GM12864 (cell line): ENCODE measurements around the gene PSMB10.

ENCODE experiments used
- DNase-seq: peaks from one replicate; pipeline ENCODE4 v3.0.0-alpha.2; 2011; ENCODE audit warnings: low read depth
- H3K4me3 ChIP-seq: 2 replicates; pipeline ENCODE4 v1.5.1; 2011; ENCODE audit warnings: mild to moderate bottlenecking, low read depth, low read length, control low read depth
- TF ChIP-seq, protein P1 (sequence below): IDR thresholded peaks from 2 replicates; pipeline ENCODE4 v1.5.1; 2011; ENCODE audit warnings: low read depth, mild to moderate bottlenecking, moderate library complexity, low read length, control low read depth, inconsistent platforms; ENCODE audit errors: missing control alignments

PSMB10 gene

DNA sequence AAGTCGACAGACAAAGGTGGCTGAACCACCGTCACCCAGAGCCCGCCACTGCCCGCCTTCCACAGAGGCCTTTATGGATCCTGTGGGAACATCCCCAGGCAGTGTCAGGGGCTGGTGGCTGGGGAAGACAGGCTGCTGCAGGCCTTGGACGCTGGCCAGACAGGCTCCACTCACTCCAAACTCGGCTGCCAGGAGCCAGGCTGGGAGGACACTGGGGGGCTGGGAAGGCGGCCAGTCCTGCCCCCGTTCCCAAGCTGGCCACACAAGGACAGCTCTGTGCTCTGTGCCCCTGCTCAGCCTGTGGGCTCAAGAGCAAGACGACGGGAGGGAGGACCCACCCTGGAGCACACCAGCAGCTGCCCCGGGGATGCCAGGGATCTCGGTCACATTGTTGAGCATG lies 14.8 kb upstream of the PSMB10 start:
- H3K4me3 ChIP-seq, result no peak overlapping the region
- TF ChIP-seq, protein P1, sequence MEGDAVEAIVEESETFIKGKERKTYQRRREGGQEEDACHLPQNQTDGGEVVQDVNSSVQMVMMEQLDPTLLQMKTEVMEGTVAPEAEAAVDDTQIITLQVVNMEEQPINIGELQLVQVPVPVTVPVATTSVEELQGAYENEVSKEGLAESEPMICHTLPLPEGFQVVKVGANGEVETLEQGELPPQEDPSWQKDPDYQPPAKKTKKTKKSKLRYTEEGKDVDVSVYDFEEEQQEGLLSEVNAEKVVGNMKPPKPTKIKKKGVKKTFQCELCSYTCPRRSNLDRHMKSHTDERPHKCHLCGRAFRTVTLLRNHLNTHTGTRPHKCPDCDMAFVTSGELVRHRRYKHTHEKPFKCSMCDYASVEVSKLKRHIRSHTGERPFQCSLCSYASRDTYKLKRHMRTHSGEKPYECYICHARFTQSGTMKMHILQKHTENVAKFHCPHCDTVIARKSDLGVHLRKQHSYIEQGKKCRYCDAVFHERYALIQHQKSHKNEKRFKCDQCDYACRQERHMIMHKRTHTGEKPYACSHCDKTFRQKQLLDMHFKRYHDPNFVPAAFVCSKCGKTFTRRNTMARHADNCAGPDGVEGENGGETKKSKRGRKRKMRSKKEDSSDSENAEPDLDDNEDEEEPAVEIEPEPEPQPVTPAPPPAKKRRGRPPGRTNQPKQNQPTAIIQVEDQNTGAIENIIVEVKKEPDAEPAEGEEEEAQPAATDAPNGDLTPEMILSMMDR, result no peak
- no peak for DNase-seq

DNA sequence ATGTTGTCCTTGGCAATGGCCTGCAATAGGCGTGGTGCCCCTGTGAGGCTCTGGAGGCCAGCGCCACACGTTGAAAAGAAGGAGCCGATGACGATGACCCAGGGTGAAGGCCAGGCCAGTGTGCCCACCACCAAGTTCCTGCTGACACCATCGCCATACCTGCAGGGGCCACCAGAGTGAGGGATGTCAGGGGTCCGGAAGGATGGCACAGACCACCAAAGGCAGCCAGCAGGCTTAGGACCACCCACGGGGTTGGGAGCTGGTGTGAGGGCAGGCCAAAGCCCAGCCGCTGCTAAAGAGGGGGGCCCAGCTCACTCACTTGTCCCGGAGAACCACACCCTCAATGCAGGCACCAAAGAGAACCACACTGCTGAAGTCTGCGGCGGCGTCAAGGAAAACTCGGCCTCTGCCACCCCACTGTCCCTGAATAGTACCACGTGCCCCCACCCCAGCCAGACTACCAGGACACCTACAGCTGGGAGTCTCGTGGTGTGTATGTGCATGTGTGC lies 13.7 kb upstream of the PSMB10 start:
- TF ChIP-seq, protein P1, result no peak
- no peak for DNase-seq
- no peak overlapping the region for H3K4me3 ChIP-seq

DNA sequence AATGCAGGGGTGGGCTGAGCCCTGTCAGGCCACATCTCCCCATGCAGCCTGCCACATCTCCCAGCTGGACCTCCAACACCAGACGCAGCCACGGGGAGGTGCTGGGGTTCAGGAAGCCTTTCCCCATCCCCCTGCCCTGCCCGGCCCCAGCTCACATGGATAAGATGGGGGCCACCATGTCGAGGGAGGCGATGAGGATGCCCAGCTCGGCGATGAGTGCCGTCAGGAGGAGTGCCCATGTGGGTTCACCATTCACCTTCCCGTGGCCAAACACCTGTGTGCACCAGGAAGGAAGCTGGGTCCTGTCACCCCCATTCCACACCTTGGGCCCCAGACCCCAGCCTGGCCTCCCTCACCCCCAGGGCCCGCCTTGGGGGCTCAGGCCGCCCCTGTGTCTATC lies 13.0 kb upstream of the PSMB10 start:
- no peak overlapping the region for H3K4me3 ChIP-seq
- TF ChIP-seq, protein P1, result no peak
- no peak for DNase-seq

DNA sequence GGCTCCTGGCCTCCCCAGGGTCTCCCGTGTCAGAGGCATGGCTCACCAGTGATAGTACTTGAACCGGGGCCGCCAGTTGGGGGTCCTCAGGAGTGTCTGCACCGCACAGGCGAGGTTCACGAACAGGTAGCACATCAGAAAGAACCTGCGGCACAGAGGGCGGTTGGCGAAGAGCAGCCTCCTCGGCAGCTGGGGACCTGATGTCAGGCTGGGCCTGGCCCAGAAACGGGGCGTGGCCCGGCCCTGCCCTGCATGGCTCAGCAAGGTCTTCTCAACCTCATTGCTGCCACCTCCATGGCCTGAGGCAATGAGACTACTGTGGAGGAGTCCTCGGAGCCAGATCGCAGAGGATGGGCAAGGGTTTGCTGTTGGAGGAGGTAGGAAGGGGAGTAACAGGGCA lies 11.4 kb upstream of the PSMB10 start:
- TF ChIP-seq, protein P1, result no peak
- H3K4me3 ChIP-seq, result no peak overlapping the region
- no peak for DNase-seq

DNA sequence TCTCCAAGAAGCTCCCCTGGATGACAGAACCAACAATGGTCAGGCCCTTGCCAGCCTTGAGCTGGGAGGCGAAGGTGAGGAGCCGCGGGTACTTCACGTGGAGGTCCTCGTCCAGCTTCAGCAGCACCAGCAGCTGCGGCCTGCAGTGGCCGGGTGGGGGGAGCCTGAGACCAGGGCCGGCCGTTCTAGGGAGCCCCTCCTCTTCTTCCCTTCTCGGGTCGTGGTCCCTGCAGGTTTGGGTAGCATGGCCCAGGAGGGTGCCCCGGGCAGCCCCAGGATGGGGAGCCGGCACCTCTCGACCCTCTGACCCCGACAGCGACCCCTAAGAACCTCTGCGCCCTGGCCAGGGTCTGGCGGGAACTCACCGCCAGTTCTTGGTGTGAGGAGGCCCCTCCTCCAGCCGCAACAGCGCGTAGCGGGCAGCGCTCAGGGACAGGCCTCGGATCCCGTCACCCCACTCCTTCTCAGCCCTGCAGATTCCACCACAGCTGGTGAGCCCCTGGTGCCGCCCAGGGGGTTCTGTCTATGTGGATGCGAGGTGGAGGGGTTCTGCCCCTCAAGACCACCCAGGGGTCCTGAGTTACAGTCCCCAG lies 10.4 kb upstream of the PSMB10 start:
- no peak for DNase-seq
- H3K4me3 ChIP-seq, result no peak overlapping the region
- TF ChIP-seq, protein P1, result no peak

DNA sequence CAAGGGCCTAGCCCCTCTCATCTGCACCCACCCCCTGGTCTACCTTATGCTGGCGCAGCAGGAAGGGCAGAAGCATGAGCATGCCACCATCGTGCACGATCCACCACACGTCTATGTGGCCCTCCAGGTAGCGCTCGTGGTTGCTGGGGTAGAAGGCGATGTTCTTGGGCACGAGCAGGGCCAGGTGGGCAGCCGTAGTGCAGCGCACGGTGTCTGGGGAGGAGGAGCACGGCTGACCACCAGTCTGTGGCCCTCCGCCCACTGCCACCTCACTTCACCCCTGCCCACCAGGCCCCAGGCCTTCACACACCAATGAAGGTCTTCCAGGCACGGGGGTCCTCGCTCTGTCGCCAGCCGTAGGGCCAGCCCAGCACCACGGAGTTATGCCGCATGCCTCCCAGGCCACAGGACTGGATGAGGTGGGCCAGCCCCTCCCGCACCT lies 9.5 kb upstream of the PSMB10 start:
- H3K4me3 ChIP-seq, result no peak overlapping the region
- TF ChIP-seq, protein P1, result no peak
- DNase-seq, result no peak

DNA sequence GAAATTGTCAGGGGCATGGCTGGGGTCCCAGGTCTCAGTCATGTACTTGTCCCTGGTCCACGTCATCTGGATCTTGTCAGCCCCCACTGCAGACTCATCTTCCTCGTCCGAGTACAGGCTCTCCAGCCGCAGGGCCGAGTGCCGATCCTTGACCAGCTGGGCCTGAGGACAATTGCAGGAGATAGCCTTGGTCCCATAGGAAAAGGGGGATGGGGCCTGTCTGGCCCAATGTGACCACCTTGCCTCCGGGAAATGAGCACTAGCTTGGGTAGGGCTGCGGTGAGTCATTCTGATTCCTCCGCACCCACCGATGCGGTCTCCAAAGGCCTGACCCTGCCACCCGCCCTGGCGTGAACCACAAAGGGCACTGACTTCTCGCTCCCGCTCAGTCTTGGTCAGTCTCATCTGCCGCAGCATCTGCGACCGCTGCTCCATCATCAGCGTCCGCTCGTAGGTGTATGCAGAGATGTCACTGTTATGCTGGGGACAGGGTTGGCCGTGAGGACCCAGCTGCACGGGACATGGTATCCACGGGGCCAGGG lies 8.8 kb upstream of the PSMB10 start:
- DNase-seq, result no peak
- TF ChIP-seq, protein P1, result no peak
- no peak overlapping the region for H3K4me3 ChIP-seq
